Loucy (cell line): ENCODE measurements around the gene PLA2G4C.

Source experiments
- H2AFZ ChIP-seq: fragments of 200-600 bp; sonication (generic); 2 replicates; pipeline ENCODE4 v1.6.0; 2016; ENCODE audit warnings: antibody characterized with exemption, mild to moderate bottlenecking, low read length, moderate library complexity
- H3F3A ChIP-seq: fragments of 200-600 bp; 2 replicates; pipeline ENCODE4 v1.6.0; 2016; ENCODE audit warnings: antibody characterized with exemption, low read depth, mild to moderate bottlenecking
- H3K27me3 ChIP-seq: fragments of 200-600 bp; sonication (generic); 2 replicates; pipeline ENCODE4 v1.6.1; 2014; ENCODE audit warnings: low read length, mild to moderate bottlenecking; ENCODE audit not compliant: insufficient read depth, poor library complexity, severe bottlenecking
- H3K36me3 ChIP-seq: fragments of 200-600 bp; sonication (generic); 2 replicates; pipeline ENCODE4 v1.6.1; 2016; ENCODE audit warnings: low read length; ENCODE audit not compliant: insufficient read depth
- H3K4me1 ChIP-seq: fragments of 200-600 bp; sonication (generic); 2 replicates; pipeline ENCODE4 v1.5.1; 2014; ENCODE audit warnings: low read length, mild to moderate bottlenecking; ENCODE audit not compliant: insufficient read depth, poor library complexity, severe bottlenecking
- H3K4me2 ChIP-seq: fragments of 200-600 bp; sonication (generic); 2 replicates; pipeline ENCODE4 v1.6.0; 2014; ENCODE audit warnings: antibody characterized with exemption, low read length, low read depth, mild to moderate bottlenecking; ENCODE audit not compliant: poor library complexity, severe bottlenecking
- H3K4me3 ChIP-seq: fragments of 200-600 bp; sonication (generic); 2 replicates; pipeline ENCODE4 v1.5.1; 2014; ENCODE audit warnings: low read length, mild to moderate bottlenecking, mixed read lengths; ENCODE audit not compliant: poor library complexity, severe bottlenecking
- H3K79me2 ChIP-seq: fragments of 200-600 bp; sonication (generic); 2 replicates; pipeline ENCODE4 v1.6.1; 2014; ENCODE audit warnings: low read length; ENCODE audit not compliant: insufficient read depth
- H3K9ac ChIP-seq: fragments of 200-600 bp; sonication (generic); 2 replicates; pipeline ENCODE4 v1.6.0; 2014; ENCODE audit warnings: mild to moderate bottlenecking, low read depth, low read length, moderate library complexity; ENCODE audit not compliant: poor library complexity, severe bottlenecking
- H3K9me2 ChIP-seq: fragments of 200-600 bp; sonication (generic); replicated peaks from 2 replicates; pipeline ENCODE4 v1.6.1; 2016; ENCODE audit warnings: low read depth, low read length, mixed read lengths
- H3K9me3 ChIP-seq: fragments of 200-600 bp; sonication (generic); 2 replicates; pipeline ENCODE4 v1.6.1; 2014; ENCODE audit warnings: mild to moderate bottlenecking, antibody characterized with exemption, low read length, low read depth; ENCODE audit not compliant: insufficient read depth
- H4K20me1 ChIP-seq: fragments of 200-600 bp; sonication (generic); 2 replicates; pipeline ENCODE4 v1.6.0; 2014; ENCODE audit warnings: antibody characterized with exemption, low read length, mild to moderate bottlenecking; ENCODE audit not compliant: insufficient read depth, poor library complexity, severe bottlenecking
- EZH2phosphoT487 ChIP-seq: fragments of 200-600 bp; IDR thresholded peaks from 2 replicates; pipeline ENCODE4 v1.6.1; 2018; ENCODE audit warnings: antibody characterized with exemption, mild to moderate bottlenecking, moderate library complexity, borderline replicate concordance
- TF ChIP-seq, protein P1 (sequence below): fragments of 200-600 bp; sonication (generic); conservative IDR thresholded peaks from 2 replicates; pipeline ENCODE4 v1.5.1; 2014; ENCODE audit warnings: mild to moderate bottlenecking, antibody characterized with exemption, low read length

The PLA2G4C gene

DNA sequence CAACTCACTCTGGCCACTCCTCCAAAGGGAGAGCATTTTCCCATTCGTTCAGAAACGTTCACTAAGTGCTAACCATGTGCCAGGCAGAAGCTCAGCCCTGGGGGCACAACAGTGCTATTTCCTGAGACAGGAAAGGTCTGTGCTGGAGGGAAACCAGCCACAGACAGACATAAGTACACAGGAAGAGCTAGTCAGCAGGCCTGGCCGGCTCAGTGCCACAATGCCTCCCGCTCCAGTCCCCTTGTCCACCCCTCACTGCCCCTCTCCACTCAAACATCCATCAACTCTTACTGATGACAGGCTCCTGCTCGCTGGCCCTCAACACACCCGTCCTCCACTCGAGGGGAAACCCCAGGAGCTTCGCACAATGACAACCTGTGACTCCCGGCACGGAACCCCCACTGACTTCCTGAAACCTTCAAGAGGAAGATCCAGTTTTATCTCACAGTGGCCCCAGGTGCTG, 11.3 kb upstream of the PLA2G4C start:
- no peak overlapping the region for H2AFZ ChIP-seq
- H3K9ac ChIP-seq: peak overlapping the region; percentile 42
- H3K4me2 ChIP-seq: no peak overlapping the region
- H3K9me2 ChIP-seq: no peaks in the 10 kb centered on the region
- no peaks in the 10 kb centered on the region for H3F3A ChIP-seq
- no peaks in the 10 kb centered on the region for H4K20me1 ChIP-seq
- no peaks in the 10 kb centered on the region for H3K9me3 ChIP-seq
- H3K79me2 ChIP-seq: no peaks in the 10 kb centered on the region
- peaks cover 63% of the 10 kb centered on the region; the same call in 1 of the 2 replicates for H3K36me3 ChIP-seq
- H3K27me3 ChIP-seq: no peaks in the 10 kb centered on the region
- no peak overlapping the region for H3K4me3 ChIP-seq
- no peak for TF ChIP-seq EZH2phosphoT487
- TF ChIP-seq, protein P1, sequence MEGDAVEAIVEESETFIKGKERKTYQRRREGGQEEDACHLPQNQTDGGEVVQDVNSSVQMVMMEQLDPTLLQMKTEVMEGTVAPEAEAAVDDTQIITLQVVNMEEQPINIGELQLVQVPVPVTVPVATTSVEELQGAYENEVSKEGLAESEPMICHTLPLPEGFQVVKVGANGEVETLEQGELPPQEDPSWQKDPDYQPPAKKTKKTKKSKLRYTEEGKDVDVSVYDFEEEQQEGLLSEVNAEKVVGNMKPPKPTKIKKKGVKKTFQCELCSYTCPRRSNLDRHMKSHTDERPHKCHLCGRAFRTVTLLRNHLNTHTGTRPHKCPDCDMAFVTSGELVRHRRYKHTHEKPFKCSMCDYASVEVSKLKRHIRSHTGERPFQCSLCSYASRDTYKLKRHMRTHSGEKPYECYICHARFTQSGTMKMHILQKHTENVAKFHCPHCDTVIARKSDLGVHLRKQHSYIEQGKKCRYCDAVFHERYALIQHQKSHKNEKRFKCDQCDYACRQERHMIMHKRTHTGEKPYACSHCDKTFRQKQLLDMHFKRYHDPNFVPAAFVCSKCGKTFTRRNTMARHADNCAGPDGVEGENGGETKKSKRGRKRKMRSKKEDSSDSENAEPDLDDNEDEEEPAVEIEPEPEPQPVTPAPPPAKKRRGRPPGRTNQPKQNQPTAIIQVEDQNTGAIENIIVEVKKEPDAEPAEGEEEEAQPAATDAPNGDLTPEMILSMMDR: no peak
- peaks cover 9% of the 10 kb centered on the region for H3K4me1 ChIP-seq

DNA sequence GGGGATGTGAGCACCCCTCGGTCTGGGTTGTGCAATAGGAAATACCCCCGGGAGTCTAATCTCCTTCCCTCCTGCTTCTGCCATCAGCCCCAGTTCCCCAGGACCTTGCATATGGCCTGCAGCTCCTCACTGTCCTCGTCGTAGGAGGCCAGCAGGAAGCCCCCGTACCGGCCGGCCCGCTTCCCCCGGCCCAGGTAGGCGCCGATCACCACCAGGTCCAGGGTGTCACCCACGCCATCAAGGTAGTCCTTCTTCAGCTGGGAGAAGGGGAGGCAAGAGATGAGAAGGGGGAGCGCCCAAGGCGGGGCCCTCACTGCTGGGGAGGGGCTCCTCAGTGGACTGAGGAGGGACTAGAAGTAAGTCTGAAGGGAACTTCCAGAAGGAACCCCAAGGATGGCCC, 10.4 kb upstream of the PLA2G4C start:
- H3K4me3 ChIP-seq: no peak overlapping the region
- no peaks in the 10 kb centered on the region for H3K9me3 ChIP-seq
- H3K79me2 ChIP-seq: no peaks in the 10 kb centered on the region
- peaks cover 64% of the 10 kb centered on the region; the same call in 1 of the 2 replicates for H3K36me3 ChIP-seq
- H4K20me1 ChIP-seq: no peaks in the 10 kb centered on the region
- H3K27me3 ChIP-seq: no peaks in the 10 kb centered on the region
- H3K4me1 ChIP-seq: peaks cover 9% of the 10 kb centered on the region
- no peak overlapping the region for H3K4me2 ChIP-seq
- no peak overlapping the region for H3K9ac ChIP-seq
- H3K9me2 ChIP-seq: no peaks in the 10 kb centered on the region
- H2AFZ ChIP-seq: no peak overlapping the region
- no peaks in the 10 kb centered on the region for H3F3A ChIP-seq
- TF ChIP-seq, protein P1: no peak
- no peak for TF ChIP-seq EZH2phosphoT487

DNA sequence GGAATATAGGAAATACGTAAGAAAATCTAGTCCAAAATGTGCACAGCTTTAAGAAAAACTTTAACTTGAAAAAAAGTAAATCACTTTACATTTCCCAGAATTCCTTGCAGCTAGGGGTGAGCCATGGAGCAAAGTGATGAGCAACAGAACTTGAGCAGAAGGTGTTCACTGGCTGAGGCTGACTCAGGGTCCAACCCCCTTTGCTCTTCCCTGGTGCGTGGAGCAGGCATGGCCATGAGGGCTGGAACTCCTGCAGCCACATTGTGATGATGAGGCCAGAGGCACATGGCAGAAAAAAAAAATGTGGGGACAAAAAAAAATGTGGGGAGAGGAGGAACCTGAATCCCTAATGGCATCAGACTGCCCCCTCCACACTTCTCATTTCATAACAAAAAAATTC, 9.9 kb upstream of the PLA2G4C start:
- H3F3A ChIP-seq: no peaks in the 10 kb centered on the region
- peaks cover 9% of the 10 kb centered on the region for H3K4me1 ChIP-seq
- no peaks in the 10 kb centered on the region for H4K20me1 ChIP-seq
- H3K4me2 ChIP-seq: no peak overlapping the region
- no peak for TF ChIP-seq EZH2phosphoT487
- TF ChIP-seq, protein P1: no peak
- H3K9me3 ChIP-seq: no peaks in the 10 kb centered on the region
- no peak overlapping the region for H2AFZ ChIP-seq
- peaks cover 68% of the 10 kb centered on the region; the same call in 1 of the 2 replicates for H3K36me3 ChIP-seq
- H3K79me2 ChIP-seq: no peaks in the 10 kb centered on the region
- H3K4me3 ChIP-seq: no peak overlapping the region
- H3K9me2 ChIP-seq: no peaks in the 10 kb centered on the region
- H3K9ac ChIP-seq: no peak overlapping the region
- no peaks in the 10 kb centered on the region for H3K27me3 ChIP-seq
